GM21717 (cell line): ENCODE data around the gene TMPRSS13.
"Not testable (repeated sequence)": the region's sequence is repeated elsewhere in the genome, so short reads cannot be mapped to it uniquely, and the experiment has no call there.

ENCODE experiments used
- ATAC-seq: cut with Tn5 transposase; IDR thresholded peaks from one replicate; pipeline ENCODE4 v1.9.1; 2021; ENCODE audit warnings: mild to moderate bottlenecking, moderate library complexity; ENCODE audit not compliant: unreplicated experiment

TMPRSS13 gene

DNA sequence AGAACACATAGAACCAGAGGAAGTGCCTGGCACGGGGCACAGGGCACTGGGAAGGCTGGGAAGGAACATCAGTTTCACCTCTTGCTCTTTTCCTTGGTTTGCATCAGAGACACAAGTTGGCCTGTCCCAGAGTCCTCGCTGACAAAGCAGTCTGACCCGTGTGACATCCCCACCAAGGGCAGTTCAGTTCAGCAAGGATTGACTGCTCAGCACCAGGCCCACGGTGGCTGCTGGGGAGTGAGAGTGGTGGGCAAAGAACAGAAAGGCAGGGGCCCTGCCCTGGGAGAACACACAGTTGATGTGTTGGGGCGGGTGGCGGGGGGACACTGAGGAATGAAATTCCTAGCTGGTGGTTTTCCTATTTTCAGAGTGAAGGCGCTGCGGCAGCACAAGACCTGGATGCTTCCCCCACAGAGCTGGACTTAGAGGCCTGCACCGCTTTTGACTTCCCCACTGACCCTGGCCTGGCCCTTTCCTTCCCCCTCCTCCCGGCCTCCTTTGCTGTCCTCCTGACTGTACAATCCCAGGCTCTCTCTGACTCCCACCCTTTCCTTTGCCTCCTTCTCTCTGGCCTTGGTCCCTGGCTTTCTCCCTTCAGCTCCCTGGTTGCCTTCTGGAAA is 2.2 kb upstream of the TMPRSS13 start:
- ATAC-seq = no peak

- ATAC-seq = no peak
Measured at GRCh38 chr11:117930668-117931330, 1.6 kb upstream of the TMPRSS13 start.

GRCh38 chr11:117929916-117930570 is 841 bp upstream of the TMPRSS13 start:
- no peak for ATAC-seq

- no peak for ATAC-seq
Measured at GRCh38 chr11:117928446-117929141, 608 bp downstream of the TMPRSS13 start.

GRCh38 chr11:117927926-117928325 is 1.3 kb downstream of the TMPRSS13 start:
- no peak for ATAC-seq

DNA sequence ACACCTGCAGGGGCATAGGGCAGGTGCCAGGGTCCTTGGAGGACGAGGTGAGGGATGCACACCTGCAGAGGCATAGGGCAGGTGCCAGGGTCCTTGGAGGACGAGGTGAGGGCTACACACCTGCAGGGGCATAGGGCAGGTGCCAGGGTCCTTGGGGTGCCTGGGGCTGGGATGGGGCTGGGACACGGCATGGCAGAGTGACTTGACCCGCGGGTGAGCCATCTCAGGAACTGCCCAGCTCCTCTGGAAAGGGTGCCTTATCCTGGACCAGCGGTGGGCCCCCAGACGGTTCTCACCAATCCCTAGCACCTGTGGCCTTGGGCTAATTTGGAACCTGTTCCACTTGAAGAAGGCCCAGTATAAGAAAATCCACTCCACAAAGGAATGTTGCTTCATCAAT is 3.0 kb downstream of the TMPRSS13 start:
- not testable (repeated sequence) for ATAC-seq

DNA sequence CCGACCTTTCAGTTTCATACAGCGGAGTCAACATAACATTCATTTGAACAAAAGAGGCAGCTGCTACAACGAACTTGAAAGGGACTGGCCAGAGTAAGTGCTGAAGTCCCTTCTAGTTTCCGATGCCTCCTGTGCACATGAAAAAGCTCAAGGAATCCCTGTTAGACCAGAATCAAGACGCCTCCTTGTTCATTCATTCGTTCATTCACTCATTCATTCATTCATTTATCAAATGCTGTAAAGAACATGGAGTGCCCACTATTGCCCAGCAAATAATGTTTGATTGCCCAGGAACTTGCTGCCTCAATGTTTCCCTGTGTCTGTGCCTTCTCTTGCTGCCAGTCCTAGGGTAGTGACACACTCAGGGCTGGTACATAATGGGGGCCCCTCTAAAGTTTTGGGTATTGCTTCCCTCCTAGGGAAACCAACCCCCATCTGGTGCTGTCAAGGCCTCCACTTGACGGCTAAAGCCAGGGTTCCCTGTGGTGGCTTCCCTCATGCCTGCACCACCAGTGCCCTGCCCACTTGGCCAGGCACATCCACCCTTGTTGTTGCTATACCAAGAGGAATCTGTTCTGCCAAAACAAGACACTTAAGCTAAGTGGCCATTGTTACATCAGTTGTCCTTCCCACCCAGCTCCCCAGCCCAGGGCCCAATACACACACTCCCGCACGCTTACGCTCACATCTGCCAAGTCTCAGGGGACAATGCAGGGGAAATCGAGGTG is 3.8 kb downstream of the TMPRSS13 start:
- no peak for ATAC-seq

GRCh38 chr11:117924631-117925170 is 4.5 kb downstream of the TMPRSS13 start:
- ATAC-seq = no peak

DNA sequence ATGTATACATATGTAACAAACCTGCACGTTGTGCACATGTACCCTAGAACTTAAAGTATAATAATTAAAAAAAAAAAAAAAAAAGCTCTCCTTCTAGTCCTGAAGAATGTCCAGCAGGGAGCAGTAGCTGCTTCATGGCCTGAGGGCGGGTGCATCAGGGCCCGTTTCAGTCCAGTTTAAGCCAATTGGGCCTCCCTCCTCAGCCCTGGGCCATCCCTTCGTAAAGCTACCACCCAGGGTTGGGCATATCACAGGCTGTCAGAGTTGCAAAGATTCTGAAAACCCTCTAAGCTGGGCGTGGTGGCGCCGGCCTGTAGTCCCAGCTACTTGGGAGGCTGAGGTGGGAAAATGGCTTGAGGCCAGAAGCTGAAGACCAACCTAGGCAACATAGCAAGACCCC is 5.4 kb downstream of the TMPRSS13 start:
- no peak for ATAC-seq

DNA sequence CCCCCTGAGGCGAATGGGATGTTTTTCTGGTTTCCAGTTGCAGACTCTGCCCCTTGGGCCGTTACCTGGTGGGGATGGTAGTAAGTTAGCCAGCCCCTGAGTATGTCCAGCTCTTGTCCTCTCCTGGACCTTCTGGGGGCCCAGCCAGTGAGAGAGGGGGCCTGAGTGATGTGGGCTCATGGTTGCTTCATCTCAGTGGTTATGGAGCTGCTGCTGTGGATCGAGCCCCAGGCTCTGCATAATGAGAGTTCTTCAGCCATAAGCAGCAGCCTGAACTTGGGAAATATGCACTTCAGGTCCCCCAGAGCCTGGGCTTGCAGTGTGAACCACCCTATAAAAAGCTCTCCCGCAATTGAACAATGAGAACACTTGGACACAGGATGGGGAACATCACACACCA is 5.9 kb downstream of the TMPRSS13 start:
- no peak for ATAC-seq

DNA sequence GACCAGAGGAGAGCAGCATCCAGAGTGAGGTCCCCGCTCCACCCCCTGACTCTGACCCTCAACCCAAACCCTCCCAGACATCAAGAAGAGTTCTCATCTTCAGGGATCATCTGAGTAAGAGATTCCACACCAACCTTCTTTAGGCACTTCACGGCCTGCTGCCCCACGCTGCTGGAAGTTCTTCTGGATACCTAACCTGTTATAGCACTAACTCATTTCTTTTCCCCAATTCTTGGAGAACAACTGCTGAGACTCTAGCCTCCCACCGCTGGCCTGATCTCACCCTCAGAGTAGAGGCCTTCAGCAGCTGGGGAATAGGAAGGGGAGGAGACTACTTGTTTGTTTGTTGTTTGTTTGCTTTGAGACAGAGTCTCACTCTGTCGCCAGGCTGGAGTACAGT is 7.3 kb downstream of the TMPRSS13 start:
- ATAC-seq = no peak

GRCh38 chr11:117921456-117921855 is 7.7 kb downstream of the TMPRSS13 start:
- ATAC-seq = no peak

- no peak for ATAC-seq
Measured at GRCh38 chr11:117919781-117920221, 9.4 kb downstream of the TMPRSS13 start.

DNA sequence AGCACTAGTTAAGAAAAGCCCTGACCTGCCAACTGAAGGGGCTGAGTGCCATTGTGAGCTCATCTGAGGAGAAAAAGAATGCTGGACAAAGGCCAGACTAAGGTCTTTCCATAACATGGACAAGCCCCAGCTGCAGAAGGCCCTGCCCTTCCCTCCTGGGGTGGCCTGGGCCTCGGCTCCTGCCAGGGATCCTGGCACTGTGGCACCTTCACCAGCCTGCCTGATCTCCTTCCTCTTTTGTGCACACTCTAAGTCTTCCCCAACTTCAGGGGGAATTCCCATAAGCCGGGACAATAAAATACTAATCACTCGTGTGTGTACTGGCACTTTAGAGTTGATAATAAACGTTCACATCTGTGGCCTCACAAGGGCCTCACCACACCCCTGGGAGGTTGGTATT is 9.9 kb downstream of the TMPRSS13 start:
- ATAC-seq = no peak

- no peak for ATAC-seq
Measured at GRCh38 chr11:117918366-117919255, 10.6 kb downstream of the TMPRSS13 start.

DNA sequence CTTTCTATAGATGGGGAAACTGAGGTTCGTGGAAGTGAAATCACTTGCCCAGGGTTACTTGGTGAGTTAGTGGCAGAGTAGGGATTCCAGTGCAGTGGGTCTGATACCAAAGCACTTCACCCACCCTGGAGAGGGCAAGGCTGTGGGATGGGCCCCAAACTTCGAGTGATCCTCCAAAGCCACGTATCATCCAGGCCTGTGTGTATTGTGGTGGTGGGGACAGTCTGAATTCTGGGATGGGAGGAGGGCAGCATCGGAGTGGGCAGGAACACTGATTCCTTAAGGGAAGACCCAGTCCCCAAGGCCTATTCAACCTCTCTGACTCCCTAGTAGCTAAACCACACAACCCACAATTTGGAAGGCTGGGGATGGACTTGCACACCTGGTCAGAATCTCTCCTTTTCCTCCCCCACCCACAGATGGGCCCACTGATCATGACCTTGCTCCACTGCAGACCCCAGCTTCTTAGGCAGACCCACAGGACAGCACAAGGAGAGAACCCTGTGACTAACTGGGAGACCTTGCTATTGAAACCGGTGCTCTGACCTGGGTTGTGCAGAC is 11.5 kb downstream of the TMPRSS13 start:
- no peak for ATAC-seq

DNA sequence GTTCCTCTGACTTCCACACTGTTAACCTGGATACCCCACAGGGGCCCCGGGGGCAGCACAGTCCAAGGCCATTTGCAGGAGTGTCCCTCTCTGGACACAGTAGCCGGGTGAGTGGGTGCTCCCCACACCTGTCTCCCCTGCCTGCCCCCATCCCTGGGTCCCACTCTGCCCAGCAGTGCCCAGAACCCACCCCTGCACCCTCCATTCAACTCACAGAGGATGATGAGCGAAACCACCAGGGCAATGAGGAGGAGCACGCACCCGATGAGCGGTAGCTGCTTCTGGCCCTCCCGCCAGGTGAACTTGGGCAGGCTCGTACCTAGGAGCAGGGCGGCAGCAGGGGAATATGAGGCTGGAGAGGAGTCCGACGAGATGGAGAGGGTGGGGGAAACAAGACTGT is 12.2 kb downstream of the TMPRSS13 start:
- ATAC-seq = no peak

DNA sequence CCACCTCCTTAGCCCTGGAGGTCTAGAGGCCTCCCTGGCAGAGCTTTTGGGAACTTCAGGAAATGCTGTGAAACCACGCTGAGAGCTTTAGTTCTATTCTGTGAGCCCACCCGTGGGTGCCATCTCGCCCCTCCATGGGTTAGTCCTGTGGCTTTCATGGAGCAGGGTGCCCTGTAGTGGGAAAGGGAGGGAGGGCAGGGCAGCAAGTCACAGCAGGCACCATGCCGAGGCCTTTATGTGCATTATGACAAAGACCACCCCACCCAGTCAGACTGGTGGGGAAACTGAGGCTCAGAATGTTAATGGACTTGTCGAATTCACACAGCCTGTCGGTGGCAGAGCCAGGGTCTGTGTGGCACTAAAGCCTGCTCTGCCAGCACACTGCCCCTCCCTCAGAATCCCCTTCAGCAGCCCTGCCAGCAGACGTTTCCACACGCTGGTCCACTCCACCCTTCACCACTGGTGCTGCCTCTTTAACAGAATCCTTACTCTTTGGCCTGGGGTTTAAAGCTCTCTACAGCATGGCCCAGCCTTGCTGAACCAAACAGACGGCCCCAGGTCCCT is 13.4 kb downstream of the TMPRSS13 start:
- no peak for ATAC-seq

DNA sequence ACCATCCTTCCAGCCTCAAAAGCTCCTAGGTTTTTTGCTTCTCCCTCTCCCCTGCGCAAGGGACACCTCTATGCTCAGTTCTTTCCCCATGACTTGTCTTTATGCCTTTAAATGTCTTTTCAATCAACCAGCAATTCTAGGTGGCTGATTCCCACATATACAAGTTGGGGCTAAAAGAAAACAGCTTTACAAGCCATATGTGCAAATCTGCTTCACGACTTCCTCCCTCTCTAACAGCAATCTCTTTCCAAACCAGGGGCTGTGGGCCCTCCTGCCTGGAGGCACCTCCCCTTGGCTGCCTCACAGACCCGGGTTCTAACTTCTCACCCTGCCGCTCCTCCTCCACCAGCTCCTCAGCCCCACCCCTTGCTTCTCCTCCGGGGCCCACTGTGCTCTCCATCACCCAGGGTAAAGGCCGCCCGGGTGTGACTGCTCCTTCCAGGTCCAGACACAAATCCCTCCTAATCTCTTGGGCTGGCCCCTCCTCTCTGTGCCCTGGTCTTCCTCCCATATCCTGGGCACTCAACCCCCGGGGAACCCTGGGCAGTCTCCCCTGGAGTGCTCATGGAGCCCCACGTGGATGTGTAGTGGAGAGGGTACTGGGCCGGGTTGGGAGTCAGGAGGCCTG is 14.1 kb downstream of the TMPRSS13 start:
- no peak for ATAC-seq
